PFSK-1 (cell line): ENCODE data around the gene SFXN2.

Experiments
- FOXP2 ChIP-seq: optimal IDR thresholded peaks from 2 replicates; pipeline ENCODE3; 2011; ENCODE audit warnings: borderline replicate concordance, control low read depth, inconsistent platforms; ENCODE audit not compliant: insufficient read depth; ENCODE audit errors: extremely low read length, extremely low read depth
- POLR2AphosphoS5 ChIP-seq: IDR thresholded peaks from 2 replicates; pipeline ENCODE4 v1.6.1; 2012; ENCODE audit warnings: low read depth, mild to moderate bottlenecking, control low read depth, low read length, moderate library complexity
- REST ChIP-seq, 2 experiments: IDR thresholded peaks; 2 replicates each; pipeline versions ENCODE4 v1.6.1 to v1.8.0; 2011 to 2012; ENCODE audit warnings: low read depth in 2 of 2, low read length in 2 of 2, control low read depth in 1 of 2, inconsistent platforms in 1 of 2, mild to moderate bottlenecking in 1 of 2, moderate library complexity in 1 of 2; ENCODE audit not compliant: insufficient read depth in 1 of 2
- SIN3A ChIP-seq: IDR thresholded peaks from 2 replicates; pipeline ENCODE4 v1.6.1; 2012; ENCODE audit warnings: mild to moderate bottlenecking, low read length, moderate library complexity, borderline replicate concordance; ENCODE audit not compliant: insufficient read depth
- TAF1 ChIP-seq: IDR thresholded peaks from 2 replicates; pipeline ENCODE4 v1.6.1; 2012; ENCODE audit warnings: low read length, control low read depth, borderline replicate concordance; ENCODE audit not compliant: insufficient read depth

The SFXN2 gene

GRCh38 chr10:102670065-102670670 is 44.3 kb upstream of the SFXN2 start:
- TF ChIP-seq FOXP2 (no peak), SIN3A (no peak), REST (IDR thresholded peaks at IDR 0.05; ENCODE audit: insufficient read depth in 1 of 2, low read depth in 2 of 2, low read length in 2 of 2) (no peak), POLR2AphosphoS5 (no peak), TAF1 (no peak)

GRCh38 chr10:102670871-102671434 is 43.5 kb upstream of the SFXN2 start:
- TF ChIP-seq REST (IDR thresholded peaks at IDR 0.05; ENCODE audit: insufficient read depth in 1 of 2, low read depth in 2 of 2, low read length in 2 of 2): no peak
- no peak for TF ChIP-seq POLR2AphosphoS5
- TF ChIP-seq TAF1: no peak
- no peak for TF ChIP-seq SIN3A
- TF ChIP-seq FOXP2: no peak

GRCh38 chr10:102673236-102673818 is 41.1 kb upstream of the SFXN2 start:
- TF ChIP-seq FOXP2 (no peak), TAF1 (no peak)

- TF ChIP-seq REST (IDR thresholded peaks at IDR 0.05; ENCODE audit: insufficient read depth in 1 of 2, low read depth in 2 of 2, low read length in 2 of 2): no peak
- no peak for TF ChIP-seq FOXP2
- no peak for TF ChIP-seq POLR2AphosphoS5
- no peak for TF ChIP-seq TAF1
- no peak for TF ChIP-seq SIN3A
Measured at GRCh38 chr10:102673819-102674511, 40.5 kb upstream of the SFXN2 start.

GRCh38 chr10:102674566-102674965 is 39.9 kb upstream of the SFXN2 start:
- TF ChIP-seq TAF1 (no peak), FOXP2 (no peak)

GRCh38 chr10:102675011-102675665 is 39.3 kb upstream of the SFXN2 start:
- TF ChIP-seq SIN3A (no peak), REST (IDR thresholded peaks at IDR 0.05; ENCODE audit: insufficient read depth in 1 of 2, low read depth in 2 of 2, low read length in 2 of 2) (no peak), FOXP2 (no peak), TAF1 (no peak), POLR2AphosphoS5 (no peak)
